Right forelimb (tissue), 1 donor: Measurements from ENCODE around the gene CAPN2.
"Not testable (repeated sequence)": the region's sequence is repeated elsewhere in the genome, so short reads cannot be mapped to it uniquely, and the experiment has no call there.

Experiments used
- DNase-seq: peaks from one replicate; pipeline ENCODE4 v3.0.0-alpha.2; 2018

CAPN2 gene

DNA sequence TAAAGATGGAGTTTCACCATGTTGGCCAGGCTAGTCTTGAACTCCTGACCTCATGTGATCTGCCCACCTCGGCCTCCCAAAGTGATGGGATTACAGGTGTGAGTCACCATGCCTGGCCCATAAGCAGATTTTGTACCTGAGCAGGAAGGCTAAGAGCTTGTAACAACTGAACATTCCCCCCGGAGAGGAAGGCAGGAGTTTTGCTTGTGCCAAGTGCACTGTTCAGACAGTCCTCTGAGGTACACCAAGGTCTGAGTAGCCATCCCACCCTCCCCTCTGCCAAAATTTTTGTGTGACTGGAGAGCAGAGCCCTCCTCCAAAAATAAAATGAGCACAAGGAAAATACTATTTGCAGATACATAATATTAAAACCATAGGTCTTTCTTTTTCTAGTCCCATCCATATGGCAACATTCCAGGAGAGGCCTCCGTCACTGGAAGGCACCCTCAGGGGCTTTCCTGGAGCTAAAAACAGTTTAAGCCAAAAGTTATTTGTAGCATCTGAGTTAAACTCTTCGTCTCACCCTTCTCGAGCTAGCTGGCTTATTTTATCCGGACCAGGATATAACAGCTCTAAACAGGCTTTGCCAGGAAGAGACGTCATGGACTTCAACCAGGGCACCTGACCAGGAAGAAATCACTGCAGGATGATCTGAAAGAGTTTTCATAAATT lies 27.2 kb downstream of the CAPN2 start:
- DNase-seq: peak; percentile 63

DNA sequence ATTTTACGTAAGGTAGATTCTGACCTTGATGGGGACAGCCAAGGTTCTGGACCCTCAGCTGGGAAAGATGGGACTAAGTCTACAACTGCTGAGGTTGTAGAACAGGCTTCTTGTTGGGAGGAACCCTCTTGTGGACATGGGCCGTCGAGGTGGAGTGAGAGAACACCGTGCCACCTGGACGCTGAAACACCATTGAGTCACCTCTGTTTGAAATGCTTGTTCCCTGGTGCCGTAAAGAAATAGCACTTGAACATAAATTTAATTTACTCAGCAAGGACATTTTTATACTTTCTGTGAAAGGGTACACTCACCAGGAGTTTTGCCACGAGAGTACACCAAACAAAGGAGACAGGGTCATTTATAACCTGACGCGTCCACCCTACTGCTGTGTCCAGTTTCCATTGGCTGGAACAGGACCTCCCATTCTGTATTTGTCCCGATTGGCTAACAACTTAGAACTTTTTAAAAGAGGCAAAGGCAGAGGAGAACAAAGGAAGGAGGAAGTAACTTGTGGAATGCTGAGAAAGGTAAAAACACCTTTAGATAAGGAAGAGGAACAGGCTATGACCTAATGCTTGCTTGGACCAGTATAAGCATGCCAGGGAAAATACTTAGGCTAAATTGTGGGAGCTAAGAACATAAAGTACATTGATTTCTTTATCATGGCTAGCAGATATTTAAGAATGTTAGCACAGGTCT lies 27.8 kb downstream of the CAPN2 start:
- DNase-seq: not testable (repeated sequence)

DNA sequence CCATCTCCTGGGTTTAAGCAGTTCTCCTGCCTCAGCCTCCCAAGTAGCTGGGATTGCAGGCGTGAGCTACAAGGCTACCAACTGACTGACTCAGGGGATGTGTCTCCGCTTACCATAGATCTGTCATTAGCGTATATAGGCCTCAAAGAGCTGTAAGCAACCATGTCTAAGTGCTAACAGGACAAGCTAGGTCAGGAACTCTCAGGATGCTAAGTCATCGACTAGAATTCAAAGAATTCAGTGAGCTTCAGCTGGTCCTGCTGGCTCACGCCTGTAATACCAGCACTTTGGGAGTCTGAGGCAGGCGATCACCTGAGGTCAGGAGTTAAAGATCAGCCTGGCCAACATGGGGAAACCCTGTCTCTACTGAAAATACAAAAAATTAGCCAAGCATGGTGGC lies 29.5 kb downstream of the CAPN2 start:
- DNase-seq: no peak

DNA sequence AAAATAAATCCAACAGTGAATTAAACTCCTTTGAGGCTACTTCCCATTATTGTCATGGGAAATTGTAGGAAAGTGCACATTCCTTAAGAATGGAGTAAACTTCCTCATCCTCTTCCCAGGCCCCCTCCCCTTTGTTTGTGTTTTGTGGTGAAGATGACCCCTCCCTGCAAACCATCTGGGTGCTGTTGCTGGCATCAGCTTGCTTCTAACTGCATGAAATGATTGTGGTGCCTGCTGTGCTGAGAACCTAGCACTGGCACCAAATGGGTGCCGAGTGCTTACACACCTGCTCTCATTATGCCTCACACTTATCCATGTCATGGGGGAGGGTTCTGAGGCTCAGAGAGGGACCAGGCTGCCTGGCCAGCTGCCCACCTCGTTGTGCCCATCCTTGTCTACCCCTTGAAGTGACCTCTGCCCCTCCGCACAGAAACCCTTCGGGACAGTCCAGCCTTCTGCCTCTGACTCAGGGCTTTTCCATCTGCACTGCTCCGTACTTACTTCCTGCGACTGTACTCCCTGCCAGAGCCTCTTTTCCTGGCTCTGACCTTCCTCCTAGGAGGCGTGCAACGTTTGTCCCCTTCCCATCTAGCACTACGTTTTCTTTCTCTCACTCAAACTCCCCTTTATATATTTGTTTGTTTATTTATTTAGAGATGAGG lies 30.6 kb downstream of the CAPN2 start:
- no peak for DNase-seq

DNA sequence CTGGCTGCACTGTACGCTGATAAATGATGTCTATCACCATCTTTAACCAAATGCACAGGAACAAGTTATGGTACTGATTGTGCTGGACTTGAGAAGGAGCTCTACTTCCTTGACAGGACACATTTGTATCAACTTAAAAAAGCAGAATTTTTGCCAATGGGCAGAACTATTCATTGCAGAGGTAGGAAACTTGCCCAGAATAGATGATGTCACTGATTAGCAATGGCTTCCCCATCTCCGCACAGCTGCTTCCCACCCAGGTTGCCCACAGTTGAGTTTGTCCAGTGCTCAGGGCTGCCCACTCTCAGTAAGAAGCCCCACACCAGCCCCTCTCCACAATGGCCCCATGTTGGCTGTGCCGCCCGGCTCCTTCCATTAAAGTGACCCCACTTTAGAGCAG lies 33.4 kb downstream of the CAPN2 start:
- no peak for DNase-seq

DNA sequence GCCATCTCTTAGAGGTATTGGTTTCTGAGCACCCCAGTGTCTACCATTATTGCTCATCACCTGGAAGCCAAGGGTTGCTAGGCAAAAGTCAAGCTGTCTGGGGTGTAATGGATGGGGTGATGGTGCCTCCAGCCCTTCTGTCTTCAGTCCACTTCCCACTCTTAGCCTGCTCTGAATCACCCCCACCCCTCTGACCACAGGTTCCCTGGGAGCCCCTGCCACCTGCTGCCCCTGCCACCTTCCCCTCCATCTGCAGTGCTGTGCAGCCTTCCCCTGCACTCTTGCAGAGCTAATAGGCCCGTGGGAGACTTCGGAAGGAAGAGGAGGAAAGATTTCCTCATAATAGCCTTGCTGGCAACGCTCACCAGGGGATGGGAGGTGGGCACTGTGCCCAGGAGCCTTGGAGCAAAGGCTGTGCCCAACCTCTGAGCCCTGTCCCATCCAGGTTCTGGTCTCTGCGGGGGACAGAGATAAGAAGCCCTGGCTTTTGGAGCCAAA lies 35.5 kb downstream of the CAPN2 start:
- no peak for DNase-seq

DNA sequence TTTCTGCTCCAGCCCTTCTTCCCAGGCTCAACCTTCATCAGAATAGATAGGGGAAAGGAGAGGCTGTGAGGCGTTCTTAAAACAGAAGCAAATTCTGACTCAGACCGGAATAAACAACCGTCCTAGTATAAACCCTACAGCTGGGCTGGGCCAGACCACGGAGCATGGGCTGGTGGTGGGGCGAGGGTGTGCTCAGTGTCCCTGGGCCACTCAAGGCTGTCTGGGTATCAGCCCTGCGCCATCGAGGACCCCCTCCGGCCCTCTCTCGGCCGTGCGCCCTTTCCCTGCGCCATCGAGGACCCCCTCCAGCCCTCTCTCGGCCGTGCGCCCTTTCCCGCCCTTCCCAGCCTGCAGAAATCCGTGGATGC lies 36.0 kb downstream of the CAPN2 start:
- no peak for DNase-seq

DNA sequence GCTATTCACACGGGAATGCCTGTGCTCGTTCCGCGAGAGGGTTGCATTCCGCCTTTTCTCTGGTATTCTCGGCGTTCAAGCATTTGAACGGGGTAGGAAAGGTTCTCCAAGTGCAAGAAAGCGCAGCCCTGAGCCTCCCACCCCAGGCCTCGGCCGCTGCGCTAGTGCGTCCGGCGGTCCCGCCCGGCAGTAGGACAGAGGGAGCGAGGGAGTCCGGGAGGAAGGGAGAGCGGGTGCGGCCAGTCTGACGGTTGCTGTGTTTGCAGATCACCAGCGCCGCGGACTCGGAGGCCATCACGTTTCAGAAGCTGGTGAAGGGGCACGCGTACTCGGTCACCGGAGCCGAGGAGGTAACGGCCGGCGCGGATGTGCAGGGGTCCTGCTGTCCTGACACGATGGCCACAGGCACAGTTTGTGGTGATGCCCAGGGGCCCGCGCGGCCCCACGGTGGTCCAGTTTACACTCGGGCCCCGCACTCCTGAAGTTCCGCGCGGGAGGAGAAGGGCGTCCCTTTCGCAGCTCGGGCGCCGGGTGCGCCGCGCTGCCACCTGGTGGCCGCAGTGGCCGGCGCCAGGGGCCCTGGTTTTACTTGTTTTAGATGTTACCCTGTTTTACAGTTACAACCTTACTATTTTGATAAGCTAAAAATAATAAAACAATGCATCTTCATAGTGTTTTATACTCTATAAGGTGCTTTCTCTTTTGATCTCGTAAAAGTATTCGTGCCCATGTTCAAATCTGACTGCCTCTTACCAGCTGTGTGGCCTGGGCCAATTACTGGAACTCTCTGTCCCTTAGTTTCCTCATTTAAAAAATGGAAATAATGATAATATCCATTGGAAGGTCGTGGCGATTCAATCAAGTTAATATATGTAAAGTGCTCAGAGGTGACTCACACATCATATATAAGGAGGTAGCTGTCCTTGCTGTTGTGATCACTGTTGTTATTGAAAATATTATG lies 36.7 kb downstream of the CAPN2 start:
- peak; percentile 83 for DNase-seq

DNA sequence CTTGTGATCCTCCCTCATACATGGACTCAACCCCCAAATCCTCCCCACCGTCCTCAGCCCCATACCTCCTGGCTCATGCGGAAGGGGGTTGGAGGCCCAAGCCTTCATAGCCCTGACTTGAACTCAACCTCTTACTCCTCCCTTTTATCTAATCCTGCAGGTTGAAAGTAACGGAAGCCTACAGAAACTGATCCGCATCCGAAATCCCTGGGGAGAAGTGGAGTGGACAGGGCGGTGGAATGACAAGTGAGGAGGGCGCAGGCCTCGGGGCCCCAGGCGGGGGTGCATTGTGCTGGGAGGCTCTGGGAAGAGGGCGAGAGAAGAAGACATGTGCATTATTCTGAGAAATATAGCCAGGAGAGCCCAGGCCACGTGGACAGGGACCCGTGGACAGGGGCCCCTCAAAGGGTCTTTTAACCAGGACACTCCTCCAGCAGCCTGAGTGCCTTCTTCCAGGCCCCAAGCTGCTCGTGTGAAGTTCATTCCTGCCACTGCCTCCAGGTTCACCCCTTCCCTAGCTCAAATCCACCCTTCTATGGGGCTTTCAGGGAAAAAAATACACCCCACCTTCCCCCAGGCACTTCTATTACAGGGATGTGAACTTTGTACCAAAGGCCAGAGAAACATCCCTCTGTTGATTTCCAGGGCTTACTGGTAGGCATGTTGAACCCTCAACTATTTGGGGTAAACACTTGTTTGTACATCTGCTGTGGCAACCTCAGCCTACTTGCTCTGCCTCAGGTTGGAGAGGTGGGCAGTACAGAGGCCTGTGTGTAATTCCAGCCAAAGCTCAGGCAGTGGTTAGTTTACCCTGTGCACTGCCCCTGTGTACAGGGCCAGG lies 38.6 kb downstream of the CAPN2 start:
- no peak for DNase-seq

DNA sequence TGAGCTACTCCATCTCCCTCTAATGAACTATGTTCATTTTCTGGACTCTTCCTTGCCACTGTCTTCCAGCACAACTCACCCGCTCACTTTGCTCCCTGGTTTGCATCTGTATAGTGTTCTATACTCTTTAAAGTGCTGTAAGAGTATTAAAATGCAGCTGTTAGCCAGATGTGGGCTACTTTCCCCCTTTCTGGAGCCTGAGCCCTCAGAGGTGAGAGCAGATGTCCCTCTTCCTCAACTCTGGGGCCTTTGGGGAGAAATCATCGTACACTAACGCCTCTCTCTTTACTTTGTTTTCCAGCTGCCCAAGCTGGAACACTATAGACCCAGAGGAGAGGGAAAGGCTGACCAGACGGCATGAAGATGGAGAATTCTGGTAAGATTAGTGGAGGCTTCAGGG lies 39.4 kb downstream of the CAPN2 start:
- DNase-seq: no peak

DNA sequence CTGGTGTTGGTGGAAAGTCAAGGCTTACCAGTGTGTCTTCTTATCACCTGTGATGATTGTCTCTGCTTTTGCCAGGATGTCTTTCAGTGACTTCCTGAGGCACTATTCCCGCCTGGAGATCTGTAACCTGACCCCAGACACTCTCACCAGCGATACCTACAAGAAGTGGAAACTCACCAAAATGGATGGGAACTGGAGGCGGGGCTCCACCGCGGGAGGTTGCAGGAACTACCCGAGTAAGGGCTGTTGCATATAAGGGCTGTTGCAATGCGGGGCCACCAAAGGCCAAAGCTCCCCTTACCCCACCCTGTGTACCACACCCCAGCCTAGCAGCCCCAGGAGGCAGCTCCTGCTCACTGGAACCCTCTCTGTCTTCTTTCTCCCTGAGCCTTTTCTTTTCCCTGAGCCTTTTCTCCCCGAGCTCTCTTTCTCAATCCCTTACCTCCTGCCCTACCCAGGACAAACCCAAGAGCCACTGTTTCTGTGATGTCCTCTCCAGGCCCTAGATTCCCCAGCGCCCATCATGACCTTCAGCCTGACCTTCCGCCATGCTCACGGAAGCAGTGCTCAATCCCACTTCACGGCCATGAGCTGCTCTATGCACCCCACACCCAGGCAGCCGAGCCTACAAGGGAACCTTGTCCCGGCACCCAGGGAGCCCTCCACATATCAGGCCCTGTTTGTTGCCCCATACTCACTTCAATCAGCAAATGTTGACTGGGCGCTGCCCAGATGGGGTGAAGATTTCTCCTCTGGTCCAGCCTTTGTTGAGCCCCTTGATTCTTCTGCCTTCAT lies 40.6 kb downstream of the CAPN2 start:
- no peak for DNase-seq

DNA sequence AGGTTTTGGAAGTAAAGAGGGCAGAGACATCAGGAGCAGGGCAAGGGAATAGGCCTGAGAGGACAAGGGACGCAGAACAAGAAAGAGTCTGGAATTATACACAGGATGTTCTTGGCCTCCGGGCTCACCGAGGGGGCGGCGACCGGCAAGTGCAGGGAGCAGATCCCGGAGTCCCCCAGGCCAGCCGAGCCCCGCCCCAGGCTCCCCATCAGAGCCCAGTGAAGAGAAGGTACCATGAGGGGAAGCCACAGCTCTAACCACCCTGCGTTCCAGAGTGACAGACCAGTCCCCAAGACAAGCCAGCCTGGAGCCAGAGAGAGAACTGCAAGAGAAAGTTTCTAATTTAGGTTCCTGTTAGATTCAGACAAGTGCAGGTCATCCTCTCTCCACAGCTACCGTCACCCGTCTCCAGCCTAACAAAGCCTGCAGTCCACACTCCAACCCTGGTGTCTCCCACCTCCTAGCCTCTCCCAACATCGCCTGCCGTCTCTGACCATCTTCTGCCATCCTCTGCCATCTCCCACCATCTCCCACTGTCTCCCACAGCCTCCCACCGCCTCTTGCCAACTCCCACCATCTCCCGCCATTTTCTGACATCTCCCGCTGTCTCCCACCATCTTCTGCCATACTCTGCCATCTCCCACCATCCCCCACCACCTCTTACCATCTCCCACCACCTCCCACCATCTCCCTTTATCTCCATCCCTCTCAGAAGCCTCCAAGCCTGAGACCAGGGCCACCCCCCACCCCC lies 42.5 kb downstream of the CAPN2 start:
- DNase-seq: no peak

DNA sequence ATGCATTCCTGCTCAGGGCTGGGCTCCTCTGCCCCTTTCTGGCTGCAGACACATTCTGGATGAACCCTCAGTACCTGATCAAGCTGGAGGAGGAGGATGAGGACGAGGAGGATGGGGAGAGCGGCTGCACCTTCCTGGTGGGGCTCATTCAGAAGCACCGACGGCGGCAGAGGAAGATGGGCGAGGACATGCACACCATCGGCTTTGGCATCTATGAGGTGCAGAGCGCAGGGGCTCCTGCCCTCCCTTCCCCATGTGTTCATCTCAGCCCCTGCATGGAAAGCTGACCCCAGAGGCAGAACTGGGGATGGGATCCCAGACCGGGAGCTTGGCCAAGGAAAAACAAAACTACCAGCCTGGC lies 43.1 kb downstream of the CAPN2 start:
- DNase-seq: no peak

DNA sequence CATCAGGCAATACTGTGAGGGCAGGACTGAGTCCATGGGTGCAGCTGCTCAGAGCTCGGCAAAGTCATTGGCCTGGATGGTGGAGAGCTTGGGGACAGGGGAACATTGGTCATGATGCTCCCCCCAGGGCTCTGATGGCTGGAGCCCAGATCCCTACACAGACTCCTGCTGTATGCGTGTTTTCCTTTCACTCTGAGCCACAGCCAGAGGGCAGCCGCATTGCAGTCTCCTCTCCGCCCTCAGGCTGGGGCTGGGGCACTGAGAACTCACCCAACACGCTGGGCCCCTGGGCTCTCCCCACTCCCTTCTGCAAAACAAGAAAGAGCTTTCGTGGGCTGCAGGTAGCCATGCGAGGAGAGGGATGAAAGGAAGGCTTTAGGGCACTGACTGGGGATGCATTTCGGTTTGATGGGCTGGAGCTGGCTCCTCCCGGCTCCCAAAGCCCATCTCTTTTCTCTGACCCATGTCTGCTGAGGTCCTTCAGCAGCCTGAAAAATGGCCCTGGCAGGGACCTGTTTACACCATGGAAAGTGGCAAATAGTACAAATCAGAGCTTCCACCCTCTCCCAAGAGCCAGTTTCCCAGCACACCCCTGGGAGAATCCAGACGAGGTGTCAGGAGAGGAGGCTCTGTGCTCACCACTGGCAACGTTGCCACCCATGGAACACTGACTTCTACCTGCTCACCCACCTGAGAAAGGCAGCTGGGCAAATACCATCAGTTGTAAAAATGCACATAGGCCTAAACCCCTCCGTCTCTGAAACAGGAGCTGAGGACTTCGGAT lies 43.8 kb downstream of the CAPN2 start:
- DNase-seq: no peak

DNA sequence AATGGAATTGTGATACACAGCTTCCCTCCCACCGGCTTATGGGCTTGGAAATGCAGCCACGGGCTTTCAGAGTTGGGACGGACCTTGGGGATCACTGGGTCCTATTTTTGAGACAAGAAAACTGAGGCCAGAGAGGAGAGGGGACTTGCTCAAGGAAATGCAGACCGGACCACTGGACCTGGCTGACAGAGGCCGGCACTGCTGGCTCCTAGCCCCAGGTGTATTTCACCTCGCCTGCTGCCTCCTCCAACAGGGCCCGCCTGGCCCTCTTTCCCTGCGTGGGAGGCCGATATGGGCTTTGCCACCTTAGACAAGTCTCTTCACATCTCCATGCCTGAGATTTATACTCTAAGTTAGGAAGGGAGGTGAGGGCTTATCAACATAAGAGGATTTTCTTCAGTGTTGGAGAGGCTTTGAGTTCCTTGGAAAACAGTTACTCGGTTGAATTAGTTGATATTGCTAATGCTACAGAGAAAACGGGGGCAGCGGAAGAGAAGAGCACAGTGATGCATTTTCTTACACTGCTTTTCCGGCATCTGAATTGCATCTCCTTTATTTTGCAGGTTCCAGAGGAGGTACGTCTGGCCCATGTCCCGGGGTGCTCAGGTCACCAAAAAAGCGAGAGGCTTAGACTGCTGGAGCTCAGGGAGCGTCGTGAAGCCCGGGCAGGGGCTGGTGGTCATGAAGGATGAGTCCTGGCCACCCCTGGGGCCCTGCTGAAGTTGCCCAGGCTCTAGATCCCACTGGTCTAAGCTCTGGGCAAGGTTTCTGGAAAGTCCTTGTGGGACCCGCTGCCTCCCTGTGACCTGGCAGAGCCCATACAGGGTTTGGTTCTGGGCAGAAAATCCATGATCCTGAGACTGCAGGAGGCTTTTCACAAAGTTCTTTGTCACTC lies 44.7 kb downstream of the CAPN2 start:
- no peak for DNase-seq

DNA sequence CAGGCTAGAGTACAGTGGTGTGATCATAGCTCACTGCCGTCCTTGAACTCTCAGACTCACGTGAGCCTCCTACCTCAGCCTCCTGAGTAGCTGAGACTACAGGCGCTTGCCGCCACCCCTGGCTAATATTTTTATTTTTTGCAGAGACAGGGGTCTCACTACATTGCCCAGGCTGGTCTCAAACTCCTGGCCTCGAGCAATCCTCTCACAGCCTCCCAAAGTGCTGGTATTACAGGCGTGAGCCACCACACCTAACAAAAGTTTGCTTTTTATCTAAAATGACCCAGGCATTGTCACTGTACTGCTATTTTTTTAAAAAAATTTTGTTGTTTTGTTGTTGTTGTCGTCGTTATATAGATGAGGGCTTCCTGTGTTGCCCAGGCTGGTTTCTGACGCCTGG lies 46.4 kb downstream of the CAPN2 start:
- no peak for DNase-seq

DNA sequence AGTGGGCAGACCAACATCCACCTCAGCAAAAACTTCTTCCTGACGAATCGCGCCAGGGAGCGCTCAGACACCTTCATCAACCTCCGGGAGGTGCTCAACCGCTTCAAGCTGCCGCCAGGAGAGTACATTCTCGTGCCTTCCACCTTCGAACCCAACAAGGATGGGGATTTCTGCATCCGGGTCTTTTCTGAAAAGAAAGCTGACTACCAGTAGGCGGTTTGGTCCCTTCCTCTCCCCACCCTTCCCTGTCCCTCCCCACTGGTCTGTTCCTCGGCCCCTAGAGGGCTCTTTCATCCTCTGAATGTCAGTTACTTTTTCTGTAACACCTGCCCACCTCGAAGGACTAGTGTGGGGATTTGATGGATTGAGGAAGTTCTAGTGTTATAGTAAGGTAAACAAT lies 46.9 kb downstream of the CAPN2 start:
- no peak for DNase-seq

DNA sequence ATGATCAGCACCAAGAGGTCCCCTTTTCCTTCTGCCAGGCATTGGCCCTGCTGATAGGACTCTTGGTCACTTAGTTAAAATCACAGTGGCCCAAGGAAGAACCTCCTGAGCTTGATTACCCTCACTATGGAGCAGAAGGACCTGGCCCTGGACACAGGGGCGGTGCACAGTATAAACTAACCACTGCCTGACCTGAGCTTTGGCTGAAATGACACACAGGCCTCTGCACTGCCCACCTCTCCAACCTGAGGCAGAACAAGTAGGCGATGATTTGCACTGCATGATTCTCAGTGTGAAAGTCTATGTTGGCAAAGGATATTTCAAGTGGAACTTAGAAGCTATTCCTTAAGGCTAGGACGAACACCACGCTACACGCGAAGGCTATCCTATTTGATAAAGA lies 48.5 kb downstream of the CAPN2 start:
- DNase-seq: no peak

DNA sequence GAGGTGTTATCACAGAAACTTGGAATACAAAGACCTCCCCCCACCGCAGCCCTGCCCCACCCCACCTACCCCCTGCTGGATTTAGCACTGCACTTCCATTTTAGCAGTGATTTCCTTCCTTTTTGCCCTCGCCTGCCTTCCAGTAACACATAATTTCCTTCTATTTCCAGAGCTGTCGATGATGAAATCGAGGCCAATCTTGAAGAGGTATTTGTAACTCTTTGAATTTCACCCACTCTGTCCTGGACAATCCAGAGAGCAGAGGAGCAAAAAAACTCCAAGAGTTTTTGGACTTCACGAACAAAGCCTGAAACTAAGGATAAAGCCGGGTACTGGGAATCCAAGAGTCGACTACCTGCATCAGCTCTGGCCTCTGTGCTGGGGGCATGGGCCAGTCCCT lies 49.1 kb downstream of the CAPN2 start:
- no peak for DNase-seq
